ENCODE measurements around the gene THOC6.
A peak's percentile ranks its signal among the peaks of the same experiment; 100 is the strongest.
"Not testable (repeated sequence)": the region's sequence is repeated elsewhere in the genome, so short reads cannot be mapped to it uniquely, and the experiment has no call there.

THOC6 gene

DNA sequence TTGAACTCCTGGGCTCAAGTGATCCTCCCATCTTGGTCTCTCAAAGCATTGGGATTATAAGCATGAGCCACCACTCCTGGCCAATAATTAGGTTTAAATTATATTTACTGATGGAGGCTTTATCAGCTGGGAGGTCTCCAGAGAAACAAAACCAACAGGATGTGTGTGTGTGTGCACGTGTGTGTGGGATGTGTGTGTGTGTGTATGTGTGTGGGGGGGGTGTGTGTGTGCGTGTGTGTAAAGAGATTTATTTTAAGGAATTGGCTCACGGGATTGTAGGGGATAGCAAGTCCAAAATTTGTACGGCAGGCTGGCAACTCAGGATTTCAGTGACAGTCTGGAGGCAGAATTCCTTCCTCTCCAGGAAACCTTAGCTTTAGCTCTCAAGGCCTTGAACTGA lies 27.2 kb downstream of the THOC6 start:
- DNase-seq (ENCODE audit: insufficient read length, low spot score) (no peak), FAIRE-seq (peak; percentile 58)

DNA sequence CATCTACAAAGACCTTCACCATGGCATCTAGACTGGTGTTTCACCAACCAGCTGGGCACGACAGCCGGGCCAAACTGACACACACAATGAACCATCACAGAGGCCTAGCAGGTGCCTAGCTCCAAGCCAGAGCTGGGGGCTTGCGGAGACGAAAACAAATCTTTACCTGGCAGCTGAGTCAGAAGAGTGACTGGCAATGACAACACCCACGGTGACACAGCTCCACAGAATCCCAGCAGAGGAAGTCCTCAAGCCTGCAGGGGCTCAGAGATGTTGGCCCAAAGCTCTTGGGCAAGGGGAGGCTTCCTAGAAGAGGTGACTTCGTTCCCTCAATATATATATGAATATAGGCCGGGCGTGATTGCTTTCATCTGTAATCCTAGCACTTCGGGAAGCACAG lies 27.7 kb downstream of the THOC6 start:
- DNase-seq (ENCODE audit: insufficient read length, low spot score) (no peak), FAIRE-seq (no peak)

- FAIRE-seq = peak; percentile 4
- DNase-seq (ENCODE audit: insufficient read length, low spot score) = not testable (repeated sequence)
Measured at GRCh38 chr16:3052571-3053329, 28.9 kb downstream of the THOC6 start.

DNA sequence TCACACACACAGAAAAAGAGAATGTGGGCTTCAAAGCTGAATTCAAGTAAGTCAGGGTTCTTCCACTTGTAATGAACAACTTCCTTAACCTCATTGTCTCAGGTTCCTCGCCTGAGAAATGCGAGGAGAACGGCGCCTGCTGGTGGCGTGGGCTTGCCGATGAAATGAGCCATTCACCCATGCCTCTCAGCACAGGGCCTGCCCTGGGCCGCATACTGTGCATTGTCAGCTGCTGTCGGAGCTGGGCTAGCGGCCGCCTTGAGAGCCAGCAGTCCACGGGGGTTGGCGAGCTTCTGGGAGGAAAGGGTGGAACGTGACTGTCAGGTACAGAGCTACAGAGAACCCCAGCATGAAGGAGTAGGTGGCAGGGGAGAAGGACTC lies 29.5 kb downstream of the THOC6 start:
- peak; percentile 88 for FAIRE-seq
- not testable (repeated sequence) for DNase-seq (ENCODE audit: insufficient read length, low spot score)

DNA sequence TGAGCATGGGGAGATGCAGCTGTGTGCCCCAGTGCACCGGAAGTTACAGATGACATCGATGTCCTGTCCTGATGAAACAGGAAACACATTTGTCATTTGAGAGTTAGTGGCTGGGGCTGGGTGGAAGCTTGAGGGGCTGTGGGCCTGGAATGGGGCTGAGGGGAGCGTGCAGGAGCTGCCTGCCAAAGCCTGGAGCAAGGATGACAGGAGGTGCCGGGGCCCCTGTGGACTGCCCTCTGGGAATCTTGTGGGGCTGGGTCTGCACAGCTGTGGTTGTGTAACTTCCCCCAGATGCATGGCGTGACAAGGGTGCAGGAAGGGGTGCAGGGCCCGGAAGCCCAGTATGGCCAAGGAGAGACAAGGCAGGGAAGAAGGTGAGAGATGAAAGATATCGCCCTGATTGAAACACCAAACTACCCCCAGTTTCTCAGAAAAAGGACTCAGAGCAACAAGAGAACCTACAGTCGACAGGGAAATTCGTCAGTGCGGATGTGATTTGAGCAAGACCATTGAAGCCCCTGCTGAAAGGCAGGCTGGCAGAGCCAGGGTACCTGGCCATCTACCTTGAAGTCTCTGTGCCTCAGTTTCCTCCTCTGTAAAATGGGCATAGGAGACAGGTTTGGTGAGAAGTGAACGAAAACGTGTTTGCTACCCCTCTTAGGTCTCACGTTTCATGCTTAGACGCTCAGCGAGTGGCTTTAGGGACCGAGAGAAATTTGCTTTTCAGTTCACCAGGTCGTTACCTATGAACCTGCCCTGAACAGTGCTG lies 31.3 kb downstream of the THOC6 start:
- FAIRE-seq = no peak
- DNase-seq (ENCODE audit: insufficient read length, low spot score) = no peak

- not testable (repeated sequence) for DNase-seq (ENCODE audit: insufficient read length, low spot score); FAIRE-seq
Measured at GRCh38 chr16:3055734-3056115, 31.9 kb downstream of the THOC6 start.

- DNase-seq (ENCODE audit: insufficient read length, low spot score) (no peak), FAIRE-seq (no peak)
Measured at GRCh38 chr16:3056336-3057180, 32.7 kb downstream of the THOC6 start.

GRCh38 chr16:3057181-3058138 lies 33.6 kb downstream of the THOC6 start:
- FAIRE-seq (no peak), DNase-seq (ENCODE audit: insufficient read length, low spot score) (no peak)

DNA sequence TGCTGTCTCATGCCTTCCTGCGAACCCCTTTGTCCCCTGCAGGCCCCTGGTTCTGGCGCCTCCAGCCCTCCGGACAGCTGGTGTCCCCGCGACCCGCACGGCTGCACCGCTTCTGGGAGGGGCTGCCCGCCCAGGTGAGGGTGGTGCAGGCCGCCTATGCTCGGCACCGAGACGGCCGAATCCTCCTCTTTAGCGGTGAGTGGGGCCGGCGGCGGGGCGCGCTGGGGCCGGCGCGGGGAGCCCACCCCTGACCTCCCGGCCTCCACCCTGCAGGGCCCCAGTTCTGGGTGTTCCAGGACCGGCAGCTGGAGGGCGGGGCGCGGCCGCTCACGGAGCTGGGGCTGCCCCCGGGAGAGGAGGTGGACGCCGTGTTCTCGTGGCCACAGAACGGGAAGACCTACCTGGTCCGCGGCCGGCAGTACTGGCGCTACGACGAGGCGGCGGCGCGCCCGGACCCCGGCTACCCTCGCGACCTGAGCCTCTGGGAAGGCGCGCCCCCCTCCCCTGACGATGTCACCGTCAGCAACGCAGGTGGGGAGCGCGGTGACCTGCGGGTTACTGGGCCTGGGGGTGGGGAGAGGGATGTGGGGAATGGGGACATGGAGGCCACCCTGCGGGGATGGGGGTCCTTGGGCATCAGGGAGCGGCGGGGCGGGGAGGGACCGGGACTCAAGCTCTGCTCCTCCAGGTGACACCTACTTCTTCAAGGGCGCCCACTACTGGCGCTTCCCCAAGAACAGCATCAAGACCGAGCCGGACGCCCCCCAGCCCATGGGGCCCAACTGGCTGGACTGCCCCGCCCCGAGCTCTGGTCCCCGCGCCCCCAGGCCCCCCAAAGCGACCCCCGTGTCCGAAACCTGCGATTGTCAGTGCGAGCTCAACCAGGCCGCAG lies 34.5 kb downstream of the THOC6 start:
- DNase-seq (ENCODE audit: insufficient read length, low spot score) (peak; percentile 37), FAIRE-seq (no peak)

- DNase-seq (ENCODE audit: insufficient read length, low spot score) = peak; percentile 91
- FAIRE-seq = peak; percentile 86
Measured at GRCh38 chr16:3059041-3059722, 35.3 kb downstream of the THOC6 start.

DNA sequence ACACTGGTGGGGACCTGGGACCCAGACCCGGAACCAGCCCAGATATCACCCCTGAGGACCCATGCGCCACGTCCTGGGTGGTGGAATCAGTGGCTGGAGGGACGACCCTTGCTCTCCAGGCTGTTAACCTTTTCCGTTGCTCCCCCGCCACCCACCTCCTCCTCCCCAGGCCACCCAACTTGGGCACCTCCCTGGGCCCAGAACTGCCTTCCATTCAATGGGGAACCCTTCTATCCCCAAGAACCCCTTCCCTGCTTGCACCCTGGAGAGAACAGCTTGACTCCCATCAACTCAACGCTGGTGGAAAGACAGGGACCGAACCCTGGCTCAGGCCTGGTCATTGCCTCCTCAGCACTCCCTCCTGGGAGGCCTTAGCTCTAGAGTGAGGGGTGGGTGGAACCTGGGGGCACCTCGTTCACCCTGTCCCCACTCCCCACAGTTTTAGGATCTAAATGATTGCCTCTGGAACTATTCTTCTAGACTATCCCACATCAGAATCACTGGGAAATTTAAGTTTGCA lies 35.9 kb downstream of the THOC6 start:
- FAIRE-seq = no peak
- no peak for DNase-seq (ENCODE audit: insufficient read length, low spot score)

GRCh38 chr16:3060339-3061127 lies 36.7 kb downstream of the THOC6 start:
- DNase-seq (ENCODE audit: insufficient read length, low spot score) (no peak), FAIRE-seq (no peak)

- DNase-seq (ENCODE audit: insufficient read length, low spot score) (no peak), FAIRE-seq (no peak)
Measured at GRCh38 chr16:3062553-3062952, 38.7 kb downstream of the THOC6 start.

DNA sequence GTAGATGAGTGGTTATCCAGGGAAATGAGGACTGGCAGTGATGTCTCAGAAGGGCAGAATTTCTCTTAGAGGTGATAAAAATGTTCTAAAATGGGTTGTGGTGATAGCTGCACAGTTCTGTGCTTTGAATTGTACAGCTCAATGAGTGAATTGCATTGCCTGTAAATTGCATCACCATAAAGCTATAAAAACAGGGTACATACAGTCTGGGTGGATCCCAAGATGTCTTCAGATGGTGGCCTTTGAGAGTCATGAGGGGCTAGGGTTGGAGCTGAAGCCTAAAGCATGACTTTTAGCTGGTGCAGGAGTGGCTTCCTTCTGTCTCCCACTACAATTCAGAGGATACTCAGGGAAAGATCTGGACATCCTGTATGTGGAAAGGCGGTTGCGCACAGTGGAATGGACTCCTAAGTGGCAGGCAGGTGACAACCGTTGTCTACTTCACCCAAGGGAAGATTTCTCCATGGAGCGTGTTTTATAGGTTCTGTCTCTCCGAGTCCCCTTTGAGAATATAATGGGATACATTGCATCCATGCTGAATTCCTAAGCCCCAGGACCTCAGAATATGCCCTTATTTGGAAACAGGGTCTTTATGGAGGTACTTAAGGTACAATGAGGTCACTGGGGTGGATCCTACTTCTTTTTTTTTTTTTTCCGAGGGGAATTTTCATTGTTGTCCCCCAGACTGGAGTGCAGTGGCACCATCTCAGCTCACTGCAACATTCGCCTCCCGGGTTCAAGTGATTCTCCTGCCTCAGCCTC lies 40.0 kb downstream of the THOC6 start:
- no peak for DNase-seq (ENCODE audit: insufficient read length, low spot score)
- FAIRE-seq = no peak

DNA sequence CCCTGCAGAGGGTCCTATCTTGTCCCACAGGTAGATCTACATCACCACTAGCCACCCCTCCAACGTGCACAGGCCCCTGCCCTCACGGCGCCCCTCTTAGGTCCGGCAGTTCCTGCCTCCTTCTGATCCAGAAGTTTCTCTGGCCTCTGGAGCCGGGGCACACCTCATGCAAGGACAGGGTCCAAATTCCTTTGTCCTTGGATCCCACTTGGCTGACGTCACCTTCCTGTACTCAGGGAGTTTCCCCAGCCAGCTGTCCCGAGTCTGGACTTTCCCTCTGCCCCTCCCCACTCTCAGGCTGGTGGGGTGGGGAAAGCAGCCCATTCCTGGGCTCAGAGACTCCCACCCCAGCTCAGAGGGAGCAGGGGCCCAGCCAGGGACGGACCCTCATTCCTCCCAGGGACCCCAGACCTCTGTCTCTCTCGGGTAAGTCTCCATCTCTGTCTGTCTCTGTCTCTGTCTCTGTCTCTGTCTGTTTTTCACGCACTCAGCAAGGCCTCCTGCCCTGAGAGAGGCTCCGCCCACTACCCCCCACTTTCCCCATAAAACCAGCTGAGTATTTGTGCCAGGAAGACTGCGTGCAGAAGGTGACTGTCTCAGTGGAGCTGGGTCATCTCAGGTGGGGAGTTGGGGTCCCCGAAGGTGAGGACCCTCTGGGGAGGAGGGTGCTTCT lies 41.4 kb downstream of the THOC6 start, which contains the start of gene IL32:
TSS of gene IL32 (plus strand) at position 572 of the 673 bp plus-strand sequence. CDS start 172 bp downstream, outside the sequence.
- FAIRE-seq (no peak), DNase-seq (ENCODE audit: insufficient read length, low spot score) (peak; percentile 60)
